ENCODE measurements around the gene PRDM8. TPM values are rescaled to one million over a fixed set of nuclear protein-coding genes. Genes with fewer than 3 reads are reported as not detected.

Gene PRDM8
- total RNA-seq, 6 experiments from 2014 or later: 20.4 to 25.4 (median 23.9) TPM

DNA sequence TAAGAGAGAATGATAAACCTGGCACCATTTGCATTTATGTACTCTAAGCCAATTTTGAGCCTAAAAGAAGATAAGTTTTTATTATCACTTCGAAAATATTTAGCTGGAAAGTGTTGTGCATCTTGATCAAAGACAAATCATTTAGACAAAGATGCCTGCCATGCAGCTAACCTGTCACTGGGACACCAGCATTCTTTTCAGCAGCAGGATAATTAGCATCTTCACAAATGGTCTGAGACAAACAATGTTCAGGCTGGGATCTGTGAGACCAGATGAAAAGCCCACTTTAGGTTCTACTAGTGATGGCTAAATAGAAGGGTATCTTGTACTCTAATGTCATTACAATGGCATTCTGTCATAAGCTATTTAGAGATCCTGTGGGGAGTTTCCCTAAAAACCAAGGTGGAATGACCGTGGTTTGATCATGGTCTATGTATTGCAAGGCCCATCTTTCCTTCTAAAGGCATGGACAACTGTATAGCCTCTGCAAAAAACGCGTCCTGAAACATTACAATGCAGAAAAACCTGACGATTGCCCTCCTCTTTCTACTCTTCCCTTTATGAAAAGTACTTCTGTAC is 7.2 kb downstream of the PRDM8 start:
- no peak for DNase-seq
- Mint-ChIP-seq H3K9me3 (peaks cover 11% of the 10 kb centered on the region), H3K27me3 (ENCODE audit: insufficient read depth) (peaks cover 6% of the 10 kb centered on the region), H3K4me1 (ENCODE audit: low read depth) (peaks cover 54% of the 10 kb centered on the region), H3K36me3 (ENCODE audit: low read depth) (peaks cover 21% of the 10 kb centered on the region), H3K27ac (no peak overlapping the region), H3K4me3 (no peak overlapping the region; the same call in 1 of the 2 replicates)
- TF ChIP-seq, protein P1, sequence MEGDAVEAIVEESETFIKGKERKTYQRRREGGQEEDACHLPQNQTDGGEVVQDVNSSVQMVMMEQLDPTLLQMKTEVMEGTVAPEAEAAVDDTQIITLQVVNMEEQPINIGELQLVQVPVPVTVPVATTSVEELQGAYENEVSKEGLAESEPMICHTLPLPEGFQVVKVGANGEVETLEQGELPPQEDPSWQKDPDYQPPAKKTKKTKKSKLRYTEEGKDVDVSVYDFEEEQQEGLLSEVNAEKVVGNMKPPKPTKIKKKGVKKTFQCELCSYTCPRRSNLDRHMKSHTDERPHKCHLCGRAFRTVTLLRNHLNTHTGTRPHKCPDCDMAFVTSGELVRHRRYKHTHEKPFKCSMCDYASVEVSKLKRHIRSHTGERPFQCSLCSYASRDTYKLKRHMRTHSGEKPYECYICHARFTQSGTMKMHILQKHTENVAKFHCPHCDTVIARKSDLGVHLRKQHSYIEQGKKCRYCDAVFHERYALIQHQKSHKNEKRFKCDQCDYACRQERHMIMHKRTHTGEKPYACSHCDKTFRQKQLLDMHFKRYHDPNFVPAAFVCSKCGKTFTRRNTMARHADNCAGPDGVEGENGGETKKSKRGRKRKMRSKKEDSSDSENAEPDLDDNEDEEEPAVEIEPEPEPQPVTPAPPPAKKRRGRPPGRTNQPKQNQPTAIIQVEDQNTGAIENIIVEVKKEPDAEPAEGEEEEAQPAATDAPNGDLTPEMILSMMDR (IDR thresholded peaks at IDR 0.05): no peak

GRCh38 chr4:80206111-80206510 is 8.8 kb downstream of the PRDM8 start:
- Mint-ChIP-seq H3K4me3 (no peak overlapping the region), H3K36me3 (ENCODE audit: low read depth) (peaks cover 19% of the 10 kb centered on the region), H3K27ac (no peak overlapping the region), H3K9me3 (peaks cover 11% of the 10 kb centered on the region), H3K4me1 (ENCODE audit: low read depth) (peaks cover 43% of the 10 kb centered on the region), H3K27me3 (ENCODE audit: insufficient read depth) (peaks cover 6% of the 10 kb centered on the region)
- TF ChIP-seq, protein P1 (IDR thresholded peaks at IDR 0.05): no peak
- no peak for DNase-seq

DNA sequence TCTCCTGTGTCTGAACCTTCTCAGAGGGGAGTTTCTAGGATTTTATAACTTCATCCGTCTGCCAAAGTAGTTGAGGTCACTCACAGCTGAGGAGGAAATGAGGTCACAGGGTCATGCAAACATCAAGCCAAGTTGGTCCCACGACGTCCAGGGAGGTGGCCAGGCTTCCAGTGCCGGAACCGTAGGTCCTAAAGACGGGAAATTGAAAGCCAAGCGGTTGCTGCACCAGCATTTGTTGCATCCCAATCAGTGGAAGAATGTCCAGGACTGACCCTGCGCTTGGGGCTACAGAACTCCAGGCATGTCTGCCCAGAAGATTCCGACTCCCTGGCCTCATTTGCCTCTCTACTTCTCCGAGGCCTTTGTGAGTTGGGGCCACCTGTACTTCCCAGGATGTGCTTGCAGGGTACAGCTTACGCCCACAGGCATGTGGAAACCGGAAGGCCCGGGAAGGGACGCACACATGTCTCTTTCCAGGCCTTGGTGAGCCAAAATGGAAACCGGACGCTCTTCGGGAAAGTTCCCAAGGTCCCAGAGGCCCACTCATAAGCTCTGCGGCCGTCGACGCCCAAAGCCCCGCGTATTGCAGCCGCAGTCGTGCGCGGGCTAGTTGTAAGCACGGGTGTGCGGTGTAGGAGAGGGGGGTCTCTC is 9.3 kb downstream of the PRDM8 start:
- peaks cover 4% of the 10 kb centered on the region; the same call in 1 of the 2 replicates for H3K27me3 Mint-ChIP-seq (ENCODE audit: insufficient read depth)
- H3K4me1 Mint-ChIP-seq (ENCODE audit: low read depth): peaks cover 43% of the 10 kb centered on the region
- peaks cover 13% of the 10 kb centered on the region for H3K36me3 Mint-ChIP-seq (ENCODE audit: low read depth)
- TF ChIP-seq, protein P1 (IDR thresholded peaks at IDR 0.05): no peak
- H3K4me3 Mint-ChIP-seq: no peak overlapping the region
- no peak overlapping the region for H3K27ac Mint-ChIP-seq
- DNase-seq: no peak
- H3K9me3 Mint-ChIP-seq: peaks cover 11% of the 10 kb centered on the region

- Mint-ChIP-seq H3K27me3 (ENCODE audit: insufficient read depth) (peaks cover 4% of the 10 kb centered on the region; the same call in 1 of the 2 replicates), H3K4me3 (no peak overlapping the region), H3K4me1 (ENCODE audit: low read depth) (peaks cover 45% of the 10 kb centered on the region), H3K36me3 (ENCODE audit: low read depth) (peaks cover 11% of the 10 kb centered on the region), H3K9me3 (peaks cover 11% of the 10 kb centered on the region), H3K27ac (no peak overlapping the region)
- no peak for DNase-seq
- TF ChIP-seq, protein P1 (IDR thresholded peaks at IDR 0.05): no peak
These were observed 9.9 kb downstream of the PRDM8 start for GRCh38 chr4:80207172-80207583.

- H3K9me3 Mint-ChIP-seq: peaks cover 11% of the 10 kb centered on the region
- DNase-seq: no peak
- H3K27me3 Mint-ChIP-seq (ENCODE audit: insufficient read depth): peaks cover 4% of the 10 kb centered on the region; the same call in 1 of the 2 replicates
- H3K27ac Mint-ChIP-seq: no peak overlapping the region; the same call in 1 of the 2 replicates
- H3K36me3 Mint-ChIP-seq (ENCODE audit: low read depth): peaks cover 11% of the 10 kb centered on the region
- no peak overlapping the region for H3K4me3 Mint-ChIP-seq
- TF ChIP-seq, protein P1 (IDR thresholded peaks at IDR 0.05): no peak
- H3K4me1 Mint-ChIP-seq (ENCODE audit: low read depth): peaks cover 49% of the 10 kb centered on the region
These were observed 10.4 kb downstream of the PRDM8 start for GRCh38 chr4:80207664-80208063.

All from HFFc6 (cell line).